D341Med (cell line): ENCODE measurements around the gene WDR74.
"Not testable (repeated sequence)": the region's sequence is repeated elsewhere in the genome, so short reads cannot be mapped to it uniquely, and the experiment has no call there.

ENCODE experiments used
- DNase-seq: peaks from one replicate; pipeline ENCODE4 v3.0.0; 2012; ENCODE audit warnings: low spot score

The WDR74 gene

GRCh38 chr11:62839050-62839945, at the start of gene WDR74:
Gene WDR74, minus strand, starts transcription at chr11:62839590. Its CDS starts 20 bp downstream, at chr11:62839570.
- peak; percentile 85 for DNase-seq

- DNase-seq = no peak
Measured at GRCh38 chr11:62889126-62889483, 49.7 kb upstream of the WDR74 start.

- no peak for DNase-seq
Measured at GRCh38 chr11:62888406-62888805, 49.0 kb upstream of the WDR74 start.

- DNase-seq = peak; percentile 5
Measured at GRCh38 chr11:62885137-62885750, 45.9 kb upstream of the WDR74 start.

GRCh38 chr11:62883673-62884072, 44.3 kb upstream of the WDR74 start:
- DNase-seq = no peak

GRCh38 chr11:62882788-62883501, 43.6 kb upstream of the WDR74 start:
- no peak for DNase-seq

- no peak for DNase-seq
Measured at GRCh38 chr11:62882431-62882749, 43.0 kb upstream of the WDR74 start.

GRCh38 chr11:62881579-62882430, 42.4 kb upstream of the WDR74 start:
- peak; percentile 83 for DNase-seq

- peak; percentile 87 for DNase-seq
Measured at GRCh38 chr11:62880803-62881578, 41.6 kb upstream of the WDR74 start, which contains the start of gene SLC3A2. Gene SLC3A2, plus strand, starts transcription at chr11:62880896. Its CDS starts 128 bp downstream, at chr11:62881024.

GRCh38 chr11:62880231-62880802, 40.9 kb upstream of the WDR74 start:
- no peak for DNase-seq

- no peak for DNase-seq
Measured at GRCh38 chr11:62879235-62879978, 40.0 kb upstream of the WDR74 start.

GRCh38 chr11:62876712-62877111, 37.3 kb upstream of the WDR74 start:
- no peak for DNase-seq

- no peak for DNase-seq
Measured at GRCh38 chr11:62875698-62876478, 36.5 kb upstream of the WDR74 start.

- no peak for DNase-seq
Measured at GRCh38 chr11:62874851-62875250, 35.5 kb upstream of the WDR74 start.

GRCh38 chr11:62865635-62866034, 26.2 kb upstream of the WDR74 start:
- no peak for DNase-seq

- no peak for DNase-seq
Measured at GRCh38 chr11:62863687-62864335, 24.4 kb upstream of the WDR74 start.

- DNase-seq = not testable (repeated sequence)
Measured at GRCh38 chr11:62861564-62862192, 22.3 kb upstream of the WDR74 start.
